Activated effector memory CD4-positive, alpha-beta T cell treated with Interleukin-2 at 50 U/mL for 16 hours (primary cell): ENCODE data around the gene DNM1L.

Experiments used
- DNase-seq: peaks from one replicate; pipeline ENCODE4 v3.0.0-alpha.2; 2020

DNM1L gene

GRCh38 chr12:32761716-32762115, 82.6 kb downstream of the DNM1L start:
- DNase-seq, result no peak

GRCh38 chr12:32765906-32766305, 86.8 kb downstream of the DNM1L start:
- no peak for DNase-seq

GRCh38 chr12:32768518-32768917, 89.4 kb downstream of the DNM1L start:
- DNase-seq, result no peak

GRCh38 chr12:32770141-32770540, 91.0 kb downstream of the DNM1L start:
- DNase-seq, result no peak

- no peak for DNase-seq
Observed at GRCh38 chr12:32773691-32774090, 94.6 kb downstream of the DNM1L start.

GRCh38 chr12:32776258-32776657, 97.2 kb downstream of the DNM1L start:
- no peak for DNase-seq

- DNase-seq, result no peak
Observed at GRCh38 chr12:32777159-32777558, 98.1 kb downstream of the DNM1L start.

- no peak for DNase-seq
Observed at GRCh38 chr12:32777691-32778175, 98.6 kb downstream of the DNM1L start.

- no peak for DNase-seq
Observed at GRCh38 chr12:32780071-32780470, 101.0 kb downstream of the DNM1L start.

GRCh38 chr12:32783029-32783428, 103.9 kb downstream of the DNM1L start:
- DNase-seq, result no peak

GRCh38 chr12:32785557-32785956, 106.5 kb downstream of the DNM1L start:
- no peak for DNase-seq

- DNase-seq, result no peak
Observed at GRCh38 chr12:32788405-32788804, 109.3 kb downstream of the DNM1L start.

GRCh38 chr12:32789446-32789845, 110.3 kb downstream of the DNM1L start:
- no peak for DNase-seq

- DNase-seq, result no peak
Observed at GRCh38 chr12:32789916-32790315, 110.8 kb downstream of the DNM1L start.

GRCh38 chr12:32794281-32794680, 115.2 kb downstream of the DNM1L start:
- no peak for DNase-seq
